ENCODE measurements around the gene ZC3H4. TPM values are rescaled to one million over a fixed set of nuclear protein-coding genes. Genes with fewer than 3 reads are reported as not detected.

The ZC3H4 gene
- total and polyA plus RNA-seq, 2 donors (not counting 1 experiment from before 2014, with no cell fraction given), result 12.7 to 73.7 TPM

DNA sequence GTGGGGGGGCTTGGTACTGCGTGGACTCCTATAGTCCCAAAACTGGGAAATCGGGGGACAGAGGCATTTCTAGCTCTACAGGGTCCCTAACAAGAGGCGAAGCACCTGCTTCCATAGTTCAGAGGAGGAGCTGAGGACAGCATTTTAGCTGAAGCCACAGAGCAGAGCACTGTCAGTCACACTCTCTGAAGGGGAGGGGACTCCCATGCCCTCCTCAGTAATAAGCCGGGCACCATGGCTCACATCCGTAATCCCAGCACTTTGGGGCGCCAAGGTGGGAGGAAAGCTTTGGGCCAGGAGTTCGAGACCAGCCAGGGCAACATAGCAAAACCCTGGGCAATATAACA lies 90.2 kb downstream of the ZC3H4 start:
- H3K36me3 ChIP-seq (replicated peaks in 1 of 2; ENCODE audit: control extremely low read depth in 1 of 2, control insufficient read depth in 1 of 2, extremely low read depth in 1 of 2, insufficient read depth in 2 of 2, low read length in 1 of 2), result no peaks in the 10 kb centered on the region
- ATAC-seq (ENCODE audit: low read depth) (no peak), DNase-seq (no peak)
- intact Hi-C loops (cut with micrococcal nuclease), result no loop called here
- H3K27me3 Mint-ChIP-seq, result peaks cover 44% of the 10 kb centered on the region
- 28% methylated on average over 7 of the region's 7 CpGs for WGBS (ENCODE audit: insufficient coverage)
- H3K9me3 Mint-ChIP-seq (ENCODE audit: insufficient read depth), result no peaks in the 10 kb centered on the region
- H4K20me1 ChIP-seq (ENCODE audit: control insufficient read depth, insufficient read depth, low read length, poor library complexity, severe bottlenecking), result no peaks in the 10 kb centered on the region
- peaks cover 18% of the 10 kb centered on the region for H3K4me1 Mint-ChIP-seq
- no peak overlapping the region for H3K27ac ChIP-seq (ENCODE audit: low read length in 2 of 2)
- peaks cover 0 to 11% (median 0%) of the 10 kb centered on the region in 3 donors for H3K9me3 ChIP-seq (ENCODE audit: control extremely low read depth in 1 of 3, control insufficient read depth in 2 of 3, insufficient read depth in 1 of 3, low read length in 2 of 3)
- POLR2A ChIA-PET, result interaction anchor here (0.6 kb wide), 1 partner anchor 96 kb away, joined by 7 read pairs; no protein-coding TSS in a partner anchor
- H3K9ac ChIP-seq (ENCODE audit: low read length), result no peak overlapping the region
- no peak overlapping the region for H3K4me2 ChIP-seq (replicated peaks; ENCODE audit: low read depth, low read length, poor library complexity, severe bottlenecking)
- no peak overlapping the region for H3K27ac Mint-ChIP-seq
- H3K79me2 ChIP-seq (ENCODE audit: control insufficient read depth, insufficient read depth, low read length), result no peaks in the 10 kb centered on the region
- no peak for TF ChIP-seq EZH2 (IDR thresholded peaks at IDR 0.05; ENCODE audit: borderline replicate concordance, insufficient read depth, low read depth, low read length, poor library complexity, severe bottlenecking)
- TF ChIP-seq CTCF (IDR thresholded peaks at IDR 0.05), result no peak
- H2AFZ ChIP-seq (ENCODE audit: insufficient read depth, low read depth, low read length, poor library complexity, severe bottlenecking), result no peak overlapping the region
- H3K4me3 Mint-ChIP-seq, result no peak overlapping the region
- peaks cover 27 to 31% of the 10 kb centered on the region in 2 donors for H3K4me1 ChIP-seq (ENCODE audit: control insufficient read depth in 2 of 2, insufficient read depth in 2 of 2, low read length in 2 of 2)
- CTCF ChIA-PET, result interaction anchor here (2.5 kb wide), 1 partner anchor 11 kb away, joined by 29 read pairs; no protein-coding TSS in a partner anchor
- H3K4me3 ChIP-seq (ENCODE audit: control extremely low read depth in 1 of 5, extremely low read depth in 1 of 5, insufficient read depth in 1 of 5, low read depth in 2 of 5, low read length in 4 of 5), result no peak overlapping the region
- H3K27me3 ChIP-seq (replicated peaks in 1 of 4; ENCODE audit: control extremely low read depth in 1 of 4, control insufficient read depth in 3 of 4, insufficient read depth in 4 of 4, low read length in 3 of 4), result peaks cover 0 to 78% (median 32%) of the 10 kb centered on the region in 4 experiments

DNA sequence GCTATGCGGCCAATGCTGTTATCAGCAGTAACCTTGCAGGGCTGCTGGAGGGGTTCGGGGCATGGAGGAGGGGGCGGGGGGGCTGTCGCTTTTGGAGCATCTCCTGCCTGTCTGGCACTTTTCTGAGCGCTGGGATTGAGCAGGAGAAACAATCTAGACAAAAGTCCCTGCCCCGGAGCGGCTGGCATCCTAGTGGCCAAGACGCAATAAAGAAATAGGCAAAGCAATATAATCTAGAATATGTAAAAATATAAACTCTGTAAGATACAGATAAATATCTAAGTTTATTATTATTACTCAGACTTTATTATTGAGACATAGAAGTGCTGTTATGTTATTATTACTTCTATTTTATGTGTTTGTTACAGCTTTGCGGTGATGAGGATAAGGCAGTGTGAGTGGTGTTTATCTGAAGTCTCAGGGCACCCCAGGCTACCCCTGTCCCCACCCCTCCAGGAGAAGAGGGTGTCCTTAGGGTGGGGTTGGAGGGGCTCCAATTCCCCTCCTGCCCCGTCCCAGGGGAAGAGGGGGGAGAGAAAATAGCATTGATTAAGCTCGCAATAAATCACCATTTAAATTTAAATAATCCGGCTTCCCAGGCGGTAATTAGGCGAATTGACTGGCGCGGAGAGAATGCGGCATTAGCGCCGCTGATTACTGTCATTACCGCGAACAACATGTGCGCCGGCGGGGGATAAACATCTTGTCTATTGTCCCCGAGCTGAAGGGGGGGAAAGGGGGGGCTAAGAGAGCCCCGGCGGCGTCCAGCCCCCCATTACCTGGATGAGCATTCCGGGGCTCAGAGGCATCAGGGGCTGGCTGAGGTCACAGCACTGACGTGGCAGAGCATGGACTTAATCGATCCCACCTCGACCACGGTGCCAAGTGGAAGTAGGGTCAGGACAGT lies 90.8 kb downstream of the ZC3H4 start:
- CTCF ChIA-PET, result interaction anchor here (2.5 kb wide), 1 partner anchor 10 kb away, joined by 29 read pairs; no protein-coding TSS in a partner anchor
- Histone ChIP-seq H3K4me3 (ENCODE audit: control extremely low read depth in 1 of 5, extremely low read depth in 1 of 5, insufficient read depth in 1 of 5, low read depth in 2 of 5, low read length in 4 of 5) (no peak overlapping the region), H3K36me3 (replicated peaks in 1 of 2; ENCODE audit: control extremely low read depth in 1 of 2, control insufficient read depth in 1 of 2, extremely low read depth in 1 of 2, insufficient read depth in 2 of 2, low read length in 1 of 2) (no peaks in the 10 kb centered on the region), H3K27me3 (replicated peaks in 1 of 4; ENCODE audit: control extremely low read depth in 1 of 4, control insufficient read depth in 3 of 4, insufficient read depth in 4 of 4, low read length in 3 of 4) (peaks cover 0 to 77% (median 31%) of the 10 kb centered on the region in 4 experiments), H3K4me2 (replicated peaks; ENCODE audit: low read depth, low read length, poor library complexity, severe bottlenecking) (no peak overlapping the region), H3K4me1 (ENCODE audit: control insufficient read depth in 2 of 2, insufficient read depth in 2 of 2, low read length in 2 of 2) (peaks cover 27 to 31% of the 10 kb centered on the region in 2 donors), H3K9me3 (ENCODE audit: control extremely low read depth in 1 of 3, control insufficient read depth in 2 of 3, insufficient read depth in 1 of 3, low read length in 2 of 3) (peaks cover 0 to 11% (median 0%) of the 10 kb centered on the region in 3 donors), H3K79me2 (ENCODE audit: control insufficient read depth, insufficient read depth, low read length) (no peaks in the 10 kb centered on the region), H3K27ac (ENCODE audit: low read length in 2 of 2) (no peak overlapping the region), H4K20me1 (ENCODE audit: control insufficient read depth, insufficient read depth, low read length, poor library complexity, severe bottlenecking) (no peaks in the 10 kb centered on the region), H2AFZ (ENCODE audit: insufficient read depth, low read depth, low read length, poor library complexity, severe bottlenecking) (no peak overlapping the region), H3K9ac (ENCODE audit: low read length) (no peak overlapping the region)
- peaks cover 44% of the 10 kb centered on the region for H3K27me3 Mint-ChIP-seq
- DNase-seq (no peak), ATAC-seq (ENCODE audit: low read depth) (no peak)
- POLR2A ChIA-PET, result interaction anchor here (0.5 kb wide), 1 partner anchor 255 kb away, joined by 4 read pairs; no protein-coding TSS in a partner anchor
- TF ChIP-seq CTCF (IDR thresholded peaks at IDR 0.05) (no peak), EZH2 (IDR thresholded peaks at IDR 0.05; ENCODE audit: borderline replicate concordance, insufficient read depth, low read depth, low read length, poor library complexity, severe bottlenecking) (no peak)
- 4% methylated on average over 26 of the region's 33 CpGs for WGBS (ENCODE audit: insufficient coverage)
- no peak overlapping the region for H3K4me3 Mint-ChIP-seq
- peaks cover 18% of the 10 kb centered on the region for H3K4me1 Mint-ChIP-seq
- no peak overlapping the region for H3K27ac Mint-ChIP-seq
- no peaks in the 10 kb centered on the region for H3K9me3 Mint-ChIP-seq (ENCODE audit: insufficient read depth)
- intact Hi-C loops (cut with micrococcal nuclease), result no loop called here
